Heart left ventricle (tissue), 13 donors: ENCODE results near the gene N4BP3.

ENCODE experiments used
- POLR2A ChIP-seq, 2 donors: fragments of 450-650 bp; IDR thresholded peaks; one replicate each; pipeline ENCODE4 v1.6.1; 2017; ENCODE audit warnings: antibody characterized with exemption in 2 of 2, mild to moderate bottlenecking in 2 of 2, moderate library complexity in 2 of 2
- TF ChIP-seq, protein P1 (sequence below), 12 donors: fragments of 200-600 bp; sonication (generic) in 4 of 12; IDR thresholded peaks; one replicate each; pipeline versions ENCODE4 v1.5.0 to v1.8.0; 2018 to 2022; ENCODE audit warnings: antibody characterized with exemption in 12 of 12, mild to moderate bottlenecking in 5 of 12
- donor health status: ischemic (EF 13 %, LVEDD 7.1; RV severe dilation, severe dysfunction).
- donor health status: DM: no; HTN: yes; CAD: no.
- donor health status: DM: no; HTN: no; CAD: no.
- donor health status: ischemic (EF 25% LVEDD 6.9; RV normal size, moderate dysfunction).
- donor health status: ischemic (EF 25% LVEDD 5.7; RV mildly dilated, moderate dysfunction).
- donor health status: ischemic (EF 35%, LVEDD 5.7; RV mildly dilated, moderate dysfunction).
- donor health status: nonischemic (EF 11% LVEDD 7.7; RV severe dilation, severe dysfunction).
- donor health status: DM: yes; HTN: yes; CAD: no.
- donor health status: PGD.
- donor health status: ischemic (EF 29% LVEDD 5.4; RV normal size, mild dysfunction).
- donor health status: nonischemic (EF 23%, LVEDD 6.1; RV moderate dilation, normal function).

DNA sequence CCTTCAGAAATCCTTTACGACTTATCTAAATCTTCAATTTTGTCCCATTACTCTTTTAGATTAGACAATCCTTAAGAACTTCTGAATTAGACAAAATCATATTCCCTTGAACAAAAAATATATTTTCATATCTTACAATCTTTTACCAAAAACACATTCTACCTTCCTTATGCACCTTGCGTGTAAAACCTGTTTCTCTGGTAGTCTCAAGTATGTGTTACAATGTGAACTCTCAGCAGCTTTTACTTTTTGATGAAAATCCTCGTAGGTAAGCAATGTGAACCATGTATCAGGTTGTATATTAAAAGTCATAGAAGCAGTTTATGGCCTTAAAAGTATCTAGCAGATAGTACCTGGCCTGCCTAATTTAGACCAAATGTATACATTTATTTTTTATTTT is 61.1 kb downstream of the N4BP3 start:
- no peak for TF ChIP-seq POLR2A (IDR thresholded peaks at IDR 0.05)
- TF ChIP-seq, protein P1, sequence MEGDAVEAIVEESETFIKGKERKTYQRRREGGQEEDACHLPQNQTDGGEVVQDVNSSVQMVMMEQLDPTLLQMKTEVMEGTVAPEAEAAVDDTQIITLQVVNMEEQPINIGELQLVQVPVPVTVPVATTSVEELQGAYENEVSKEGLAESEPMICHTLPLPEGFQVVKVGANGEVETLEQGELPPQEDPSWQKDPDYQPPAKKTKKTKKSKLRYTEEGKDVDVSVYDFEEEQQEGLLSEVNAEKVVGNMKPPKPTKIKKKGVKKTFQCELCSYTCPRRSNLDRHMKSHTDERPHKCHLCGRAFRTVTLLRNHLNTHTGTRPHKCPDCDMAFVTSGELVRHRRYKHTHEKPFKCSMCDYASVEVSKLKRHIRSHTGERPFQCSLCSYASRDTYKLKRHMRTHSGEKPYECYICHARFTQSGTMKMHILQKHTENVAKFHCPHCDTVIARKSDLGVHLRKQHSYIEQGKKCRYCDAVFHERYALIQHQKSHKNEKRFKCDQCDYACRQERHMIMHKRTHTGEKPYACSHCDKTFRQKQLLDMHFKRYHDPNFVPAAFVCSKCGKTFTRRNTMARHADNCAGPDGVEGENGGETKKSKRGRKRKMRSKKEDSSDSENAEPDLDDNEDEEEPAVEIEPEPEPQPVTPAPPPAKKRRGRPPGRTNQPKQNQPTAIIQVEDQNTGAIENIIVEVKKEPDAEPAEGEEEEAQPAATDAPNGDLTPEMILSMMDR (IDR thresholded peaks at IDR 0.05) = no peak
